SK-N-SH (cell line): ENCODE measurements around the gene TRDMT1. TPM values are rescaled to one million over a fixed set of nuclear protein-coding genes. Genes with fewer than 3 reads are reported as not detected.

ENCODE experiments used
- CTCF ChIA-PET: fragments of 300-600, 350-600 bp; formaldehyde crosslinking; extraction: SDS; loops from one replicate; lab custom pipeline; 2021; lab: Yijun Ruan, JAX
- POLR2A ChIA-PET: fragments of 350-600 bp; sonication (Branson Sonifier 250); formaldehyde crosslinking; extraction: SDS; loops from one replicate; lab custom pipeline; 2020; ENCODE audit warnings: antibody characterized with exemption, inconsistent platforms; lab: Yijun Ruan, JAX
- DNase-seq: peaks from one replicate; pipeline ENCODE4 v3.0.0; 2012
- H2AFZ ChIP-seq: fragments of 200-600 bp; sonication (generic); 2 replicates; pipeline ENCODE4 v1.8.1; 2016; ENCODE audit warnings: antibody characterized with exemption, mild to moderate bottlenecking, low read depth
- H3F3A ChIP-seq: fragments of 200-600 bp; sonication (generic); replicated peaks from 2 replicates; pipeline ENCODE3; 2016; ENCODE audit warnings: antibody characterized with exemption, mild to moderate bottlenecking; ENCODE audit not compliant: insufficient read depth
- H3K27ac ChIP-seq, 2 experiments: fragments of 200-500 bp in 1 of 2; fragments of 200-600 bp in 1 of 2; sonication (Bioruptor generic) in 1 of 2; sonication (generic), shearing (Covaris generic) in 1 of 2; 2 replicates each; pipeline versions ENCODE4 v1.5.1 to v1.6.1; 2014 to 2016; ENCODE audit warnings: low read depth in 2 of 2, inconsistent platforms in 1 of 2, low read length in 1 of 2, mild to moderate bottlenecking in 1 of 2, mixed read lengths in 1 of 2
- H3K27me3 ChIP-seq: fragments of 200-600 bp; sonication (generic), shearing (Covaris generic); 2 replicates; pipeline ENCODE4 v1.6.1; 2016; ENCODE audit warnings: mixed run types; ENCODE audit not compliant: insufficient read depth
- H3K36me3 ChIP-seq, 2 experiments: fragments of 200-500 bp in 1 of 2; fragments of 200-600 bp in 1 of 2; sonication (Bioruptor generic) in 1 of 2; sonication (generic) in 1 of 2; replicated peaks in 1 of 2; 2 replicates each; pipeline versions ENCODE3 to v1.5.1; 2014 to 2016; ENCODE audit warnings: low read length in 1 of 2, mild to moderate bottlenecking in 1 of 2; ENCODE audit not compliant: insufficient read depth in 2 of 2, control insufficient read depth in 1 of 2
- H3K4me1 ChIP-seq, 2 experiments: fragments of 200-500 bp in 1 of 2; fragments of 200-600 bp in 1 of 2; sonication (Bioruptor generic) in 1 of 2; sonication (generic), shearing (Covaris generic) in 1 of 2; 2 replicates each; pipeline versions ENCODE4 v1.5.1 to v1.6.1; 2014 to 2016; ENCODE audit warnings: low read depth in 1 of 2, low read length in 1 of 2, mixed run types in 1 of 2; ENCODE audit not compliant: insufficient read depth in 2 of 2, control insufficient read depth in 1 of 2
- H3K4me2 ChIP-seq: fragments of 200-600 bp; sonication (generic), shearing (Covaris generic); 2 replicates; pipeline ENCODE4 v1.6.1; 2017; ENCODE audit warnings: mixed run types
- H3K4me3 ChIP-seq, 2 experiments: fragments of 200-500 bp in 1 of 2; fragments of 200-600 bp in 1 of 2; sonication (Bioruptor generic) in 1 of 2; sonication (generic), shearing (Covaris generic) in 1 of 2; 2 replicates each; pipeline versions ENCODE4 v1.5.1 to v1.8.1; 2014 to 2016; ENCODE audit warnings: low read depth in 2 of 2, inconsistent platforms in 1 of 2, low read length in 1 of 2, mild to moderate bottlenecking in 1 of 2, mixed read lengths in 1 of 2, moderate library complexity in 1 of 2
- H3K79me2 ChIP-seq: fragments of 200-600 bp; sonication (generic); 2 replicates; pipeline ENCODE4 v1.8.1; 2017; ENCODE audit warnings: mild to moderate bottlenecking; ENCODE audit not compliant: insufficient read depth
- H3K9ac ChIP-seq: fragments of 200-600 bp; sonication (generic); 2 replicates; pipeline ENCODE4 v1.6.1; 2017; ENCODE audit warnings: mixed run types
- H3K9me2 ChIP-seq: fragments of 200-600 bp; sonication (generic); 2 replicates; pipeline ENCODE4 v1.6.1; 2017; ENCODE audit warnings: mixed run types
- H3K9me3 ChIP-seq: fragments of 200-600 bp; sonication (generic); 2 replicates; pipeline ENCODE4 v1.6.1; 2017; ENCODE audit warnings: mixed run types, mild to moderate bottlenecking, moderate library complexity
- H4K20me1 ChIP-seq: fragments of 200-600 bp; sonication (generic); 2 replicates; pipeline ENCODE4 v1.6.1; 2017; ENCODE audit warnings: mild to moderate bottlenecking, mixed run types; ENCODE audit not compliant: insufficient read depth
- ELF1 ChIP-seq: IDR thresholded peaks from 2 replicates; pipeline ENCODE4 v1.4.0; 2012
- EP300 ChIP-seq, 2 experiments: IDR thresholded peaks; 2 replicates each; pipeline versions ENCODE4 v1.4.0 to v1.6.1; 2012; ENCODE audit warnings: borderline replicate concordance in 1 of 2, low read depth in 1 of 2, low read length in 1 of 2
- EZH2phosphoT487 ChIP-seq: fragments of 200-600 bp; sonication (generic); IDR thresholded peaks from 2 replicates; pipeline ENCODE4 v1.6.1; 2017; ENCODE audit warnings: low read depth, mixed run types, mild to moderate bottlenecking, antibody characterized with exemption, moderate library complexity, borderline replicate concordance
- GABPA ChIP-seq: IDR thresholded peaks from 2 replicates; pipeline ENCODE4 v1.4.0; 2012; ENCODE audit warnings: low read depth, mild to moderate bottlenecking
- GATA2 ChIP-seq: sonication (generic); formaldehyde crosslinking; IDR thresholded peaks from 2 replicates; pipeline ENCODE4 v1.5.0; 2020; ENCODE audit warnings: mild to moderate bottlenecking, missing genetic modification reagents
- JUND ChIP-seq: IDR thresholded peaks from 2 replicates; pipeline ENCODE4 v1.4.0; 2012
- MEF2A ChIP-seq: IDR thresholded peaks from 2 replicates; pipeline ENCODE4 v1.4.0; 2012; ENCODE audit warnings: low read depth, borderline replicate concordance
- MXI1 ChIP-seq: IDR thresholded peaks from 2 replicates; pipeline ENCODE4 v1.6.1; 2012; ENCODE audit warnings: mild to moderate bottlenecking, low read depth, low read length, improper control_type of control experiment
- NFIC ChIP-seq: IDR thresholded peaks from 2 replicates; pipeline ENCODE4 v1.4.0; 2012; ENCODE audit warnings: borderline replicate concordance
- NRF1 ChIP-seq: IDR thresholded peaks from 2 replicates; pipeline ENCODE4 v1.6.1; 2012; ENCODE audit warnings: low read depth, mild to moderate bottlenecking, low read length
- POLR2AphosphoS5 ChIP-seq: IDR thresholded peaks from 2 replicates; pipeline ENCODE4 v1.6.1; 2012; ENCODE audit warnings: low read depth, low read length
- RFX5 ChIP-seq: IDR thresholded peaks from 2 replicates; pipeline ENCODE4 v1.6.1; 2012; ENCODE audit warnings: mild to moderate bottlenecking, improper control_type of control experiment, low read length
- RXRA ChIP-seq: IDR thresholded peaks from 2 replicates; pipeline ENCODE4 v1.4.0; 2012; ENCODE audit warnings: low read depth, mild to moderate bottlenecking, borderline replicate concordance
- TAF1 ChIP-seq: IDR thresholded peaks from 2 replicates; pipeline ENCODE4 v1.6.1; 2012; ENCODE audit warnings: low read depth, mild to moderate bottlenecking, low read length, moderate library complexity, borderline replicate concordance
- TCF12 ChIP-seq: IDR thresholded peaks from 2 replicates; pipeline ENCODE4 v1.4.0; 2012
- WGBS: methylation state at CpG from one replicate; pipeline ENCODE4 v1.1.6; 2017; ENCODE audit warnings: low lambda C conversion rate; 5-methylcytosine and 5-hydroxymethylcytosine counted together
- polyA plus RNA-seq, 3 experiments: library from polyadenylated mRNA; depleted of rRNA; stranded (reverse); fragments of >200 nt; gene quantifications; 2 replicates each; pipeline ENCODE4 v1.2.3, GENCODE V29; 2012
- TF ChIP-seq, protein P1 (sequence below): IDR thresholded peaks from 2 replicates; pipeline ENCODE4; 2012
- TF ChIP-seq, protein P2 (sequence below): fragments of 200-600 bp; sonication (generic); IDR thresholded peaks from 2 replicates; pipeline ENCODE4 v1.6.1; 2017; ENCODE audit warnings: antibody characterized with exemption, mild to moderate bottlenecking, moderate library complexity
- TF ChIP-seq, protein P3 (sequence below): fragments of 150-350 bp; IDR thresholded peaks from 2 replicates; pipeline ENCODE4 v1.6.1; 2016; ENCODE audit warnings: mild to moderate bottlenecking, low read depth, low read length

TRDMT1 gene
- polyA plus RNA-seq, 1 of the 3 experiments (the other 2 are of a cell fraction), result 3.1 TPM

DNA sequence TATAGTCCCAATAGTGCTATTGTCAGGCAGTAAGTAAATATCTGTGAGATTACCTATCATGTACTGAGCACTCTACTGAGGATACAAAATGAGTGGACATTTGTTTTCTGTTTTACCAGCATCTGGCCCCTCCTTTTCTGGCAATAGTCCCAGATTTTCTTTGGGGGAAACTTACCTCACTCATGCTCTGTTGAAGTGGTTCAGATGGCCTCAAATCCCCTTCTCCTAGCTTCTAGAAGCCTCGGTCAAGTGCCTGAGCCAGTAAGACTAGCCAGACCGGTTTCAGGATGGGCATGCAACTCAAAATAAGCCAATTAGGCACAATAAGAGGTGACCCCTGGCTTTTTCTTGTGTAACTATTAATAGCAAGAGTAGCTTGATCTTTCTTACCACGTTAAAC is 19.7 kb downstream of the TRDMT1 start (continued):
- TF ChIP-seq EZH2phosphoT487, result no peak
- no peak for TF ChIP-seq POLR2AphosphoS5
- TF ChIP-seq EP300 (IDR thresholded peaks at IDR 0.05; ENCODE audit: borderline replicate concordance in 1 of 2, low read depth in 1 of 2, low read length in 1 of 2), result no peak
- no peak for TF ChIP-seq ELF1
- TF ChIP-seq MEF2A, result no peak
- TF ChIP-seq GATA2 (CRISPR knock-in tag), result no peak
- no peak for TF ChIP-seq NRF1

DNA sequence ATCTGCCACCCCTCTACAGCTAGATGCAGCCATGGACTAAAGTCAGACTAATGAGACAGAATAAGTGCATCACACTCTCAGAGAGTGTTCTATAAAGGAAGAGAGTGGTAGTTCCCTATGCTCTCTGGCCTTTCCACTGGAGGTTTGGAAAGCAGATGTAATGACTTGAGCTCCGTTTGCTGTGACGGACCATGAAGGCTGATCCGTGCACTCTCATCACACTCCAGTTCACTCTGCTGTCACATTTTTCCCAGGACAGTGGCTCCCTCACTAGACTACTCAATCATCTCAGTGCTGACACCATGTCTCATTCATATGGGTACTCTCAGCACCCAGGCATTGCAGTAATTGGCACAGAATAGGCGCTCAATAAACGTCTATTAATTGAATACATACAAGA is 20.4 kb downstream of the TRDMT1 start:
- Histone ChIP-seq H3F3A (peaks cover 12% of the 10 kb centered on the region), H3K36me3 (peaks cover 0 to 4% of the 10 kb centered on the region in 2 experiments), H3K4me1 (peaks cover 0 to 6% of the 10 kb centered on the region in 2 experiments; a peak in 3 of 4 replicates), H3K9me3 (no peaks in the 10 kb centered on the region), H3K27ac (no peak overlapping the region), H4K20me1 (no peaks in the 10 kb centered on the region), H3K4me2 (no peak overlapping the region), H3K9me2 (no peaks in the 10 kb centered on the region), H3K9ac (no peak overlapping the region), H3K79me2 (no peaks in the 10 kb centered on the region), H3K4me3 (no peak overlapping the region), H2AFZ (no peak overlapping the region), H3K27me3 (no peaks in the 10 kb centered on the region)
- POLR2A ChIA-PET, result no interaction called here
- 83% methylated on average over 5 of the region's 5 CpGs for WGBS
- DNase-seq, result no peak
- CTCF ChIA-PET, result interaction anchor here (1.2 kb wide), 1 partner anchor 49 kb away, joined by 3 read pairs; no protein-coding TSS in a partner anchor
- TF ChIP-seq, protein P1, sequence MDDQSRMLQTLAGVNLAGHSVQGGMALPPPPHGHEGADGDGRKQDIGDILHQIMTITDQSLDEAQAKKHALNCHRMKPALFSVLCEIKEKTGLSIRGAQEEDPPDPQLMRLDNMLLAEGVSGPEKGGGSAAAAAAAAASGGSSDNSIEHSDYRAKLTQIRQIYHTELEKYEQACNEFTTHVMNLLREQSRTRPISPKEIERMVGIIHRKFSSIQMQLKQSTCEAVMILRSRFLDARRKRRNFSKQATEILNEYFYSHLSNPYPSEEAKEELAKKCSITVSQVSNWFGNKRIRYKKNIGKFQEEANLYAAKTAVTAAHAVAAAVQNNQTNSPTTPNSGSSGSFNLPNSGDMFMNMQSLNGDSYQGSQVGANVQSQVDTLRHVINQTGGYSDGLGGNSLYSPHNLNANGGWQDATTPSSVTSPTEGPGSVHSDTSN, result no peak
- TF ChIP-seq JUND (no peak), NRF1 (no peak), TAF1 (no peak), NFIC (no peak), TCF12 (no peak), GABPA (no peak), RXRA (no peak), RFX5 (no peak), MXI1 (no peak), MEF2A (no peak)
- TF ChIP-seq, protein P2, sequence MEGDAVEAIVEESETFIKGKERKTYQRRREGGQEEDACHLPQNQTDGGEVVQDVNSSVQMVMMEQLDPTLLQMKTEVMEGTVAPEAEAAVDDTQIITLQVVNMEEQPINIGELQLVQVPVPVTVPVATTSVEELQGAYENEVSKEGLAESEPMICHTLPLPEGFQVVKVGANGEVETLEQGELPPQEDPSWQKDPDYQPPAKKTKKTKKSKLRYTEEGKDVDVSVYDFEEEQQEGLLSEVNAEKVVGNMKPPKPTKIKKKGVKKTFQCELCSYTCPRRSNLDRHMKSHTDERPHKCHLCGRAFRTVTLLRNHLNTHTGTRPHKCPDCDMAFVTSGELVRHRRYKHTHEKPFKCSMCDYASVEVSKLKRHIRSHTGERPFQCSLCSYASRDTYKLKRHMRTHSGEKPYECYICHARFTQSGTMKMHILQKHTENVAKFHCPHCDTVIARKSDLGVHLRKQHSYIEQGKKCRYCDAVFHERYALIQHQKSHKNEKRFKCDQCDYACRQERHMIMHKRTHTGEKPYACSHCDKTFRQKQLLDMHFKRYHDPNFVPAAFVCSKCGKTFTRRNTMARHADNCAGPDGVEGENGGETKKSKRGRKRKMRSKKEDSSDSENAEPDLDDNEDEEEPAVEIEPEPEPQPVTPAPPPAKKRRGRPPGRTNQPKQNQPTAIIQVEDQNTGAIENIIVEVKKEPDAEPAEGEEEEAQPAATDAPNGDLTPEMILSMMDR, result no peak
- TF ChIP-seq, protein P3, sequence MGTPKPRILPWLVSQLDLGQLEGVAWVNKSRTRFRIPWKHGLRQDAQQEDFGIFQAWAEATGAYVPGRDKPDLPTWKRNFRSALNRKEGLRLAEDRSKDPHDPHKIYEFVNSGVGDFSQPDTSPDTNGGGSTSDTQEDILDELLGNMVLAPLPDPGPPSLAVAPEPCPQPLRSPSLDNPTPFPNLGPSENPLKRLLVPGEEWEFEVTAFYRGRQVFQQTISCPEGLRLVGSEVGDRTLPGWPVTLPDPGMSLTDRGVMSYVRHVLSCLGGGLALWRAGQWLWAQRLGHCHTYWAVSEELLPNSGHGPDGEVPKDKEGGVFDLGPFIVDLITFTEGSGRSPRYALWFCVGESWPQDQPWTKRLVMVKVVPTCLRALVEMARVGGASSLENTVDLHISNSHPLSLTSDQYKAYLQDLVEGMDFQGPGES, result no peak
- TF ChIP-seq, all 33 proteins: peak for 0
